Endothelial cell of umbilical vein (primary cell): Measurements from ENCODE around the gene MYD88. TPM values are rescaled to one million over a fixed set of nuclear protein-coding genes. Genes with fewer than 3 reads are reported as not detected.

ENCODE experiments used
- BruUV-seq: library from RNA; stranded (reverse); fragments of 400-500 nt; replicated peaks from 2 replicates; lab custom pipeline; 2021; lab: Mats Ljungman, UMichigan
- CTCF ChIA-PET: fragments of 300-600, 350-600 bp; sonication (Branson Sonifier 250); formaldehyde crosslinking; loops from one replicate; lab custom pipeline; 2021; ENCODE audit warnings: antibody characterized with exemption, inconsistent platforms; lab: Charles Lee
- POLR2A ChIA-PET: fragments of 300-600, 350-600 bp; sonication (Branson Sonifier 250); formaldehyde crosslinking; loops from one replicate; lab custom pipeline; 2021; ENCODE audit warnings: antibody characterized with exemption, inconsistent platforms; lab: Charles Lee
- DNase-seq: peaks from one replicate; pipeline ENCODE4 v3.0.0-alpha.2; 2011; ENCODE audit warnings: low read depth, low spot score
- FAIRE-seq: peaks from 2 replicates; lab custom pipeline; 2011; peaks lifted over from hg19 to GRCh38; lab: Jason Lieb, UNC
- H2AFZ ChIP-seq: 2 replicates; pipeline ENCODE4 v1.6.0; 2012; ENCODE audit warnings: low read depth, low read length, control low read depth, inconsistent platforms
- H3K27ac ChIP-seq: 2 replicates; pipeline ENCODE4 v1.5.1; 2011; ENCODE audit warnings: low read depth, mild to moderate bottlenecking, control low read depth, low read length, moderate library complexity; ENCODE audit not compliant: insufficient read depth
- H3K27me3 ChIP-seq, 2 experiments: 2 replicates each; pipeline versions ENCODE4 v1.6.0 to v1.6.1; 2011; ENCODE audit warnings: low read length in 2 of 2, mixed read lengths in 1 of 2; ENCODE audit not compliant: control insufficient read depth in 2 of 2, insufficient read depth in 2 of 2
- H3K36me3 ChIP-seq, 2 experiments: 2 replicates in 1 of 2; 3 replicates in 1 of 2; pipeline ENCODE4 v1.5.1; 2011; ENCODE audit warnings: low read length in 2 of 2, mild to moderate bottlenecking in 1 of 2, moderate library complexity in 1 of 2; ENCODE audit not compliant: control insufficient read depth in 2 of 2, insufficient read depth in 2 of 2; ENCODE audit errors: extremely low read depth in 1 of 2
- H3K4me1 ChIP-seq: 3 replicates; pipeline ENCODE4 v1.5.1; 2011; ENCODE audit warnings: mild to moderate bottlenecking, low read length; ENCODE audit not compliant: control insufficient read depth, insufficient read depth; ENCODE audit errors: extremely low read depth
- H3K4me2 ChIP-seq: 2 replicates; pipeline ENCODE4 v1.6.1; 2011; ENCODE audit warnings: low read length, control low read depth, mixed read lengths; ENCODE audit not compliant: insufficient read depth
- H3K4me3 ChIP-seq, 3 experiments: fragments of 200-600 bp in 1 of 3; sonication (generic), shearing (Covaris generic) in 1 of 3; replicated peaks in 1 of 3; 2 replicates each; pipeline ENCODE4 v1.5.1; 2011 to 2016; ENCODE audit warnings: control low read depth in 3 of 3, low read length in 3 of 3, mild to moderate bottlenecking in 2 of 3, inconsistent platforms in 1 of 3, low read depth in 1 of 3, moderate library complexity in 1 of 3; ENCODE audit not compliant: insufficient read depth in 1 of 3
- H3K79me2 ChIP-seq: 2 replicates; pipeline ENCODE4 v1.6.0; 2012; ENCODE audit warnings: low read length, inconsistent platforms; ENCODE audit not compliant: control insufficient read depth, insufficient read depth
- H3K9ac ChIP-seq: replicated peaks from 2 replicates; pipeline ENCODE3; 2011; ENCODE audit warnings: low read length, control low read depth; ENCODE audit not compliant: insufficient read depth; ENCODE audit errors: extremely low read depth
- H3K9me1 ChIP-seq: replicated peaks from 3 replicates; pipeline ENCODE4 v1.6.0; 2011; ENCODE audit warnings: mild to moderate bottlenecking, low read length; ENCODE audit not compliant: control insufficient read depth, insufficient read depth; ENCODE audit errors: extremely low read depth
- H3K9me3 ChIP-seq: replicated peaks from 2 replicates; pipeline ENCODE4 v1.5.1; 2012; ENCODE audit warnings: low read length, inconsistent platforms; ENCODE audit not compliant: control insufficient read depth, insufficient read depth
- H4K20me1 ChIP-seq: replicated peaks from 2 replicates; pipeline ENCODE3; 2011; ENCODE audit warnings: mild to moderate bottlenecking, low read length; ENCODE audit not compliant: control insufficient read depth, insufficient read depth; ENCODE audit errors: extremely low read depth
- CTCF ChIP-seq, 2 donors: IDR thresholded peaks; 1 replicate in 1 of 2; 2 replicates in 1 of 2; pipeline ENCODE4 v1.5.1; 2011; ENCODE audit warnings: low read length in 2 of 2, mild to moderate bottlenecking in 2 of 2, moderate library complexity in 2 of 2, control low read depth in 1 of 2, inconsistent platforms in 1 of 2, low read depth in 1 of 2; ENCODE audit not compliant: insufficient read depth in 1 of 2; ENCODE audit errors: extremely low read depth in 1 of 2
- EZH2 ChIP-seq: IDR thresholded peaks from 2 replicates; pipeline ENCODE4 v1.6.1; 2012; ENCODE audit warnings: borderline replicate concordance, low read depth, mild to moderate bottlenecking, moderate library complexity, low read length, inconsistent platforms; ENCODE audit not compliant: severe bottlenecking
- FOS ChIP-seq: IDR thresholded peaks from 2 replicates; pipeline ENCODE4 v1.6.1; 2011; ENCODE audit warnings: mild to moderate bottlenecking, low read length, moderate library complexity, borderline replicate concordance; ENCODE audit not compliant: insufficient read depth
- GATA2 ChIP-seq: IDR thresholded peaks from 2 replicates; pipeline ENCODE4 v1.7.0; 2011; ENCODE audit warnings: low read depth, mild to moderate bottlenecking, moderate library complexity, mixed read lengths, low read length; ENCODE audit not compliant: insufficient read length, insufficient read depth
- MYC ChIP-seq: IDR thresholded peaks from one replicate; pipeline ENCODE4 v1.6.1; 2011; ENCODE audit warnings: mild to moderate bottlenecking, low read depth, low read length
- dilution Hi-C: fragments of 300-500 bp; cut with MboI; formaldehyde crosslinking; loops from one replicate; pipeline ENCODE4 v1.15.0; 2019; ENCODE audit warnings: low sequenced_read_pairs; ENCODE audit not compliant: extremely low pct_ligation_motif_present
- intact Hi-C: fragments of 100-400 bp; cut with micrococcal nuclease; formaldehyde crosslinking; loops from one replicate; pipeline ENCODE4 v1.10.0; 2022
- polyA plus RNA-seq, 4 experiments: library from polyadenylated mRNA; depleted of rRNA in 3 of 4; stranded (reverse) in 3 of 4; unstranded in 1 of 4; fragments of >200 nt; gene quantifications; 2 replicates each; pipeline versions ENCODE4 v1.2.1 to v1.2.3, GENCODE V29; 2011 to 2012; ENCODE audit warnings: missing spikeins in 1 of 4
- total RNA-seq: library from RNA; stranded (reverse); gene quantifications from 2 replicates; pipeline ENCODE4 v1.2.3, GENCODE V29; 2021

The MYD88 gene
- total and polyA plus RNA-seq, 2 donors (not counting 3 experiments of a cell fraction or from before 2014, with no cell fraction given) = 35.1 to 55.0 TPM

GRCh38 chr3:38110314-38111050 lies 28.0 kb upstream of the MYD88 start:
- DNase-seq (no peak), FAIRE-seq (no peak)
- TF ChIP-seq GATA2 (no peak), FOS (no peak), CTCF (IDR thresholded peaks at IDR 0.05; ENCODE audit: extremely low read depth in 1 of 2, insufficient read depth in 1 of 2, low read depth in 1 of 2, low read length in 2 of 2) (no peak), EZH2 (no peak), MYC (no peak)
- no peaks in the 10 kb centered on the region for H3K9me1 ChIP-seq
- H4K20me1 ChIP-seq = no peaks in the 10 kb centered on the region
- no peaks in the 10 kb centered on the region for H3K27me3 ChIP-seq
- no peaks in the 10 kb centered on the region for H3K79me2 ChIP-seq
- H3K4me3 ChIP-seq = no peak overlapping the region
- no peak overlapping the region for H3K4me2 ChIP-seq
- ChIA-PET POLR2A (no interaction called here), CTCF (interaction anchor here (0.9 kb wide), 1 partner anchor 8 kb away, joined by 3 read pairs; no protein-coding TSS in a partner anchor)
- H3K27ac ChIP-seq = no peak overlapping the region
- no peak overlapping the region for H3K9ac ChIP-seq
- dilution Hi-C loops = no loop called here
- no TSS peak for BruUV-seq
- no peaks in the 10 kb centered on the region for H3K36me3 ChIP-seq
- intact Hi-C loops = no loop called here
- no peaks in the 10 kb centered on the region for H3K9me3 ChIP-seq
- no peaks in the 10 kb centered on the region for H3K4me1 ChIP-seq
- no peak overlapping the region for H2AFZ ChIP-seq
